GM18517 (cell line): Measurements from ENCODE around the gene NXNL1.
A peak's percentile ranks its signal among the peaks of the same experiment; 100 is the strongest.

Experiments
- ATAC-seq: cut with Tn5 transposase; IDR thresholded peaks from one replicate; pipeline ENCODE4 v1.9.1; 2021; ENCODE audit warnings: mild to moderate bottlenecking, moderate library complexity; ENCODE audit not compliant: unreplicated experiment

NXNL1 gene

DNA sequence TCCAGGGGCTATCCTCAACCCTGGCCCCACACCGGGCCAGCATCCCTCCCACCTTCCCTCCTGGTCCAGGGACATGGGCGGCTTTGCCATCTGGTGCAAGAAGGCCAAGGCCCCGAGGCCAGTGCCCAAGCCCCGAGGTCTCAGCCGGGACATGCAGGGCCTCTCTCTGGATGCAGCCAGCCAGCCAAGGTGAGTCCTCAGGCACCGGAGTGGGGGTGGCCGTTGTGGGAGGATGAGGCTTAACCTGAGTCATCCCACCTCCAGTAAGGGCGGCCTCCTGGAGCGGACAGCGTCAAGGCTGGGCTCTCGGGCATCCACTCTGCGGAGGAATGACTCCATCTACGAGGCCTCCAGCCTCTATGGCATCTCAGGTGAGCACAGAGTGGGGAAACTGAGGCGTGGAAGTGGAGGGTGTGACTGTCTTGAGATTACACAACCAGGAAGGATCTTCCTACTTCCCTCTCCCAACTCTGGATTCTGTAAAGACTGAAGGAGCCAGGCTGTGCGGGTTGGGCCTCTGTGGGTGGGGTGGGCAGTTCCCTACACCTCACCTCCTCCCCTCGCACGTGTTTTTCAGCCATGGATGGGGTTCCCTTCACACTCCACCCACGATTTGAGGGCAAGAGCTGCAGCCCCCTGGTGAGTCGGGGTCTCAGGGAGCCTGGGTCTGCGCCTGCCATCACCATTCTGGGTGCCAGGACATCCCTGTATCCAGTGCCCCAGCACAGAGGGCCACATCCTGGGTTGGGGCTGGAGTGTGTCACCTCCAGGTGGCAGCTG lies 37.1 kb downstream of the NXNL1 start:
- ATAC-seq, result no peak

DNA sequence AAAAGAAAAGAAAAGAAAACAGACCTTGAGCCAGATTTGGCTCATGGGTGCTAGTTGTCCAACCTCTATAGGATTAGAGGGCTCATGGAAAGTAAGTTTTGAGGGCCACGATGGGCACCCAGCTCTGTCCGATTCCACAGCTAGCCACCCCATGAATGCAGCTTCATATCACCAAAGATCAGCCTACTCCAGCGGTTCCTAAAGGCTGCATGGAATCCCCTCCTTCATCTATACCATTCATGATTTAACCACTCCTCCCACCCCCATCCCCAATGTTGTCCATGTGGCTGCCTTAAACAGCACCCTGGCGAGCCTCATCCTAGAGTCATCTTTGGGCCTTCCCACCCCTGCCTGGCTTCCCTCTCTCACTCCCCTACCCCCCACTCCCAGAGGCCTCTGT lies 38.8 kb downstream of the NXNL1 start:
- no peak for ATAC-seq

- no peak for ATAC-seq
Measured at GRCh38 chr19:17420475-17420924, 40.2 kb downstream of the NXNL1 start.

DNA sequence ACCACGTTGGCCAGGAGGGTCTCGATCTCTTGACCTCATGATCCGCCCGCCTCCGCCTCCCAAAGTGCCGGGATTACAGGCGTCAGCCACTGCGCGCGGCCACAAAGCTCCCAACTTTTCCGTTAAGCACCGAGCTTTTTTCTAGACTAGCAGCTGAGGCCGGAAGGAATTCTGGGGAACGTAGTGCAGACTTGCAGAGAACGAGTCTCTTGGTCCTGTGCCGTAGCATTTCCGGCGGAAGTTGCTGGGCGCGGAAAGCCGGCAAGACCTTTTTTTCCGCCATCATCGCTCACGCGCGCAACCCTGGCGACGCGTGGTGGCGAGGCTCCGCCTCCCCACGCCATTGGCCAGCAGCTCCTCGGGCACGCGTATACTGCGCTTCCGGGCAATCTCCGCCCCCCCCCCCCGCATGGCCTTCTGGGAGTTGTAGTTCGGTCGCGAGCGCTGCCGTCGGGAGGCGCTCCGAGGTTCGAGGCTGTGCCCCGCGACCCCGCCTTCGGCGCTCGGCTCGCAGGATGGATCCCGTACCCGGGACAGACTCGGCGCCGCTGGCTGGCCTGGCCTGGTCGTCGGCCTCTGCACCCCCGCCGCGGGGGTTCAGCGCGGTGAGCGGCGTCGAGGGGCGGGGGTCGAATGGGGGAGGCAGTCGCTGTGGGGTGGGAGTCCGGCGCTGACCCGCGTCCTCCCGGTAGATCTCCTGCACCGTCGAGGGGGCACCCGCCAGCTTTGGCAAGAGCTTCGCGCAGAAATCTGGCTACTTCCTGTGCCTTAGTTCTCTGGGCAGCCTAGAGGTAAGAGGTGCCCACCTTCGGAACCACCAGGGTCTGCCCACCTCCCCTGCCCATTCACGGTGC lies 40.9 kb downstream of the NXNL1 start, which contains the start of gene MVB12A:
TSS of gene MVB12A (plus strand) at position 427 of the 854 bp plus-strand sequence. CDS start at position 516, 89 bp downstream.
- peak; percentile 85 for ATAC-seq

GRCh38 chr19:17419154-17419620 lies 41.5 kb downstream of the NXNL1 start:
- no peak for ATAC-seq

DNA sequence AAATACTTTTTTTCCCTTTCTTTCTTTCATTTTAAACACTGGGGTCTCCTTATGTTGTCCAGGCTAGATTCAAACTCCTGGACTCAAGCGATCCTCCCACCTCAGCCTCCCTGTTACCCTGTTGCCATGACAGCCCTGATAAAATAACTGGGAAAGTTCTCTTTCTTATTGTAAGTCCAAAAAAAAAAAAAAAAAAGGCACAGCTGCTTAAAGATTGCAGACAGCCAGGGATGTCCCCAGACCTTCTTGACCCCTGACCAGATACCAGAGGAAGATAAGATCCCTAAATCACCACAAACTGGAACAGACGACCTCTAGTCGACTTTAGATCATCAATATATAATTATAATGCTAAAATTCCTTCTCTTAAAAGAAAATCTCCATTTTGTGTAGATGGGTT lies 42.0 kb downstream of the NXNL1 start:
- ATAC-seq, result no peak

DNA sequence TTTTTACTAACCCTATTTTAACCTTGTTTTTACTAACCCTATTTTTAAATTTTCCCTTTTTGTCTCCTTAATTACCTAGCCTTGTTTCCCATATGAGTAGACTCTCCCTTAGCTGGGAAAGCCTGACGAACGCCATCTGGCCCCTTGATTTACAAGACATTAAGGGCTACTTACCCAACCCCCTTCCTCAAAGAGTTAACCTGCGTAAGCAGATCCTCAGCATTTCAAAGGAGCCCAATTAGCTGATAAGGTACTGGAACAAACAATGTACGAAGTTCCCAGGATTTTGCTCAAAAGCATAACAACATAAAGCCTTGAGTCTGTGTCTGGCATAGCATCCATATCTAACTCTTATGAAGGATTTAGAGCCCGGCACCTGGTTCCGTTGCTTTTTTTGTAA lies 45.6 kb downstream of the NXNL1 start:
- ATAC-seq, result no peak

- no peak for ATAC-seq
Measured at GRCh38 chr19:17414097-17414496, 46.6 kb downstream of the NXNL1 start.

GRCh38 chr19:17411801-17412200 lies 48.9 kb downstream of the NXNL1 start:
- no peak for ATAC-seq

DNA sequence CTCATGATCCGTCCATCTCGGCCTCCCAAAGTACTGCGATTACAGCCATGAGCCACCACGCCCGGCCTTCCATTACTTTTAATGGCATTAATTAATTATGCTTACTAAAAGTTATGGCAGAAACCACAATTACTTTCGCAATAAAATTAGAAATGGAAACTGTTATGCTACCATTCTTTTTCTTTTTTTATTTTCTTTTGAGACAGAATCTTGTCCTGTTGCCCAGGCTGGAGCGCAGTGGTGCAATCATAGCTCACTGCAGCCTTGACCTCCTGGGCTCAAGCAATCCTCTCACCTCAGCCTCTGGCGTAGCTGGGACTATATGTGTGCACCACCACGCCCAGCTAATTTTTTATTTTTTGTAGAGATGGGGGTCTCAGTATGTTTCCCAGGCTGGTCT lies 50.7 kb downstream of the NXNL1 start:
- no peak for ATAC-seq

DNA sequence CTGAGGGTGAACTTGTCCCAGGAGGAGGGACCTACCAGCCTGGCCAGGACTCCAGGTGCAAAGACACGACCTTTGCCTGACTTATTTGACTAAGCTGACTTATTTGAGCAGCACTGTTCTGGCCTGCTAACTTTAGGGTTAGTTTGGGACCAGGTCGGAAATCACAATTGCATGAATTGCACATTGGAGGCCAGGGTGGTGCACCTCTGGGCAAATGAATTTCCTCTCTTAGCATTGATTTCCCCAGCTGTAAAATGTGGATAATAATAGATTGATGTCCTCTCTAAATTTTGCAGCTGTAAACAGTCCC lies 53.9 kb downstream of the NXNL1 start:
- ATAC-seq, result no peak

DNA sequence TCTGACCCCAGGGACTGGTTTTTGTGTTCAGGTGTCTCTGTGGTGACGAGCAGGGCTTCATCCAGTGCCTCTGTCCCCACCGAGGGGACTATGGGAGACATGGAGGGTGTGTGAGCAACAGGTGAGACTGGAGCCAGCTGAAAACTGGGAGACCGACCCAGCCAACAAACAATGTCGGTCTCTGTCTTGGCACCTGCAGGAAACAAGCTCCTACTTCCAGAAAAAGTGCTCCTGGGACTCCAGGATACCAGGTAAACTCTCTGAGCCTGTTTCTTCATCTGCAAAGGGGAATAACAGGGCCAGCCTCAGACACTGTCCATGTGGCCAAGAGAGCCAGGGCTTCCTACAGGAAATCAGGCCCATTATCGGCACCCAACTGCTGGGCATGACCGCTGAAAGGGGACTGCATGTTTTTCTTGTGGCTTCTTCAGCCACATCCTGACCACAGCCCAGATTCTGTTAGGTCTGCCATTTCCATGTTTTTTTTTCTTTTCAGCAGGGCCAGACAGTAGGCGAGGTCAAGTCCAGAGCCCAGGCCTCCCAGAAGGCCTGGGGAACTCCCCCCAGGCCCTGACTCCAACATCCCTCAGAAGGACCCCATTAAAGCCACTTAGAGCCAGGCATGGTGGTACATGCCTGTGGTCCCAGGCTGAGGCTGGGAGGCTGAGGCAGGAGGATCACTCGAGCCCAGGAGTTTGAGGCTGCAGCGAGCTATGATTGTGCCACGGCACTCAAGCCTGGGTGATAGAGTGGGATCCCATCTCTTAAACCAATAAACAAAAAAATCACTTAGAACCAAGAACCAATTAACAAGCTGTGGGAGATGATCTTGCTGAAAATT lies 54.5 kb downstream of the NXNL1 start:
- ATAC-seq, result no peak
